Right renal pelvis (tissue), 4 donors: ENCODE results near the gene CD300E. TPM values are rescaled to one million over a fixed set of nuclear protein-coding genes. Genes with fewer than 3 reads are reported as not detected.
"Not testable (repeated sequence)": the region's sequence is repeated elsewhere in the genome, so short reads cannot be mapped to it uniquely, and the experiment has no call there.

Experiments
- DNase-seq, 4 donors: peaks; one replicate each; pipeline ENCODE4 v3.0.0-alpha.2; 2013; ENCODE audit warnings: low read depth in 4 of 4, low spot score in 3 of 4, missing footprints in 1 of 4
- polyA plus RNA-seq, 4 donors: library from polyadenylated mRNA; unstranded; fragments of 120-200 nt; gene quantifications; one replicate each; pipeline ENCODE4 v1.2.1, GENCODE V29; 2013; ENCODE audit not compliant: insufficient read length in 4 of 4

Gene CD300E
- polyA plus RNA-seq, 4 donors: 0.10 to 0.23 (median 0.22) TPM

DNA sequence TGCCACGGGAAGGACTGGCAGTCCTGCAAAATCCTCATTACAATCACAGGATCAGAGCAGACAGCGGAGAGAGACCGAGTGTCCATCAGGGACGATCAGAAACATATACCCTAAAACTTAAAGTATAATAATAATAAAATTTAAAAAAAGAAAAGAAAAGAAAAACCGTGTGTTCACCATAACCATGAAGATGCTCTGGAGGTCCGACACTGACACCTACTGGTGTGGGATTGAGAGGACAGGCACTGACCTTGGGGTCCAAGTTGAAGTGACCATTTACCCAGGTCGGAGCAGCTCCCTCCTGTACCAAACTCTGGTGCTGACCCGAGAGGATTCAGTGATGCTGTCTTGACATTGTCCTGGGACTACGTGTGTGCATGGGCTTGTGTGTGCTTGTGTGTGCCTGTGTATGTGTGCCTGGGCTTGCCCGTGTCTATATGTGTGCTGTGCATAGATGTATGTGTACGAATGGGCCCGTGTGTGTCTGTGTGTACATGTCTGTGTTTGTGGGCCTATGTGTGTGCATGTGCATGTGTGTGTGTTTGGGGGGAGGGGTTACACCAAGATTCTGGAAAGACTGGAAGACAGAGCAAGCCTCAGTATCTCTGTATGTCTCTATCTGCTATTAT, 21.5 kb downstream of the CD300E start:
- DNase-seq: no peak

DNA sequence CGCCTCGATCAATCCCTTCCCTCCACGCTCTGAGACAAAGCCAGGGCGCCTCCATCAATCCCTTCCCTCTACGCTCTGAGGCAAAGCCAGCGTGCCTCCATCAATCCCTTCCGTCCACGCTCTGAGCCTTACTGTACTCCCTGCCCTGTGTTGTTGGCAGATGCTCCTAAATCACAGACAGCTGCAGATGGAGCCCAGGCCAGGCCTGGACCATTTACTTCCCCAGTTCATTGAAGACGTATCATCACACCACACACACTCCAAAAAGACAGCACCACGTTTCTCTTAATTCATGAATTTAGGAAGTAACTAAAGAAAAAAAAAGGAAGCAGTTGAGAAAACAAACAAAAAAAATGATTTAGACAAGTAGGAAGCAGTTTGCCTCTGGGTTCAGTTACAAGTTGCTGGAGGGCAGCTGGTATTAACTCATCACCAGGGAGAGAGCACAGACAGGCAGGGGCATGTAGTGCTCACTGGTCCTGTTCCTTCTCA, 24.0 kb downstream of the CD300E start:
- DNase-seq: no peak

DNA sequence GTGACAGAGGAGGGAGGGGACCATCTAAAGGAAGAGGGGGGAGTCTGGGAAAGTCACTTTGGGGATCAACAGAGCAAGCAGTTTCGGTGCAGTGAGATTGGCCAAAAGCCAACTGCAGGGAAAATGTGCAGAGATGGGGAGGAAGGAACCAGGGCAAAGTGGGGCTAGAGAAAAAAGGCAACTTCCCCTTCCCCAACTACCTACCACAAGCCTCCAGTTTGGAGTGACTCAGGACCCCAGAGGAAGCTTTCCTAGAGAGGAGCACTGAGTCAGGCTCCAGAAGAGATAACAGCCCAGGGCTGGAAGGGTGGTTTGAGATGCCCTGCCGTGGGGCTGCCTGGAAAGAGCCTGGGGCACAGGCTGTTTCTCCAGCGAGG, 24.5 kb downstream of the CD300E start:
- DNase-seq: no peak

DNA sequence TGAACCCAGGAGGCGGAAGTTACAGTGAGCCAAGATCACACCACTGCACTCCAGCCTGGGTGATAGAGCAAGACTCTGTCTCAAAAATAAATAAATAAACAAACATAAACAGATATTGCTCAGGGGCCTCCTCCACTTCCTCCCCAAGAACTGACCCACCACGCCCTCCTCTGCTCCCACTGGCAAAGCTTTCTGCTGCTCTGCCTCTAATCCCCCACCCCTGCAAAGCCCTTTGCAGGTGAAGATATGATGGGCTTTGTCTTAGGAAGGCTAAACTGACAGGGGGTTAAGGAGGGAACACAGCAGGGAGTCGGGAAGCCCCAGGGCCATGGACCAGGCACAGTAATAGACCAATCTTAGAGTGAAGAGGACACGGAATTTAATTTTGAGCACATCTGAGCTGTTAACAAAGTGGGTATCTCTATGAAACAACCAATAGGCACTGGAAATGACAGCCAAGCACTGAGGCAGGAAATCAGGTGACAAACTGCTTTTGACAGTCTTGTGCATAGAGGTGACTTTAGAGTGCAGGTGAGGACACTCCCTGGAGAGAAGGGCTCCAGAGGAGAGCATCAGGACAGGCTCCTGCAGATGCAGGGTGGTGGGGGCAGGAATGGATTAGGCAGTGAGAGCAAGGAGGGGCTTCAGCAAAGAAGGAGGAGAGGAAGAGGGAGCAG, 25.1 kb downstream of the CD300E start:
- DNase-seq: no peak

DNA sequence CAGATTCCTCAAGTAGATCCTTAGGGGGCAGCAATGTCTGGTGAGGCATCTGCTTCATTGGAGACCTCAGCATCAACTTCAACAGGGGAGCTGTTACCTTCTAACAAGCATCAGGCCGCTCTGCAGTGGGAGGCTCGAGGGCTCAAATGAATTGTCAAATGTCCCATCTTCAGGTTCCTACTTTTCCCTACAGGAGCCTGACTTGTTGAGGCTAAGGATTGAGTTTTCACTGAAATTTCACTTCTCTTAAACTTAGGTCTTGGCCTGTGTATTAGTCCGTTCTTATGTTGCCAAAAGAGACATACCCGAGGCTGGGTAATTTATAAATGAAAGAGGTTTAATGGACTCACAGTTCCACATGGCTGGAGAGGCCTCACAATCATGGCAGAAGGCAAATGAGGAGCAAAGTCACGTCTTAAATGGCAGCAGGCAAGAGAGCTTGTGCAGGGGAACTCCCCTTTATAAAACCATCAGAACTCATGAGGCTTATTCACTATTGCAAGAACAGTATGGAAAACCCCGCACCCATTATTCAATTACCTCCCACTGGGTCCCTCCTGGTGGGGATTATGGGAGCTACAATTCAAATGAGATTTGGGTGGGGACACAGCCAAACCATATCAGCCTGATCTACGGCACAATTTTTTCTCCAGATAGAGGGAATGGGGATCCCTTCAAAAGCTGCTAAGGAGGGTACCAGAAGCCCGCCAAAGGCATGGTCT, 26.3 kb downstream of the CD300E start:
- DNase-seq: no peak

DNA sequence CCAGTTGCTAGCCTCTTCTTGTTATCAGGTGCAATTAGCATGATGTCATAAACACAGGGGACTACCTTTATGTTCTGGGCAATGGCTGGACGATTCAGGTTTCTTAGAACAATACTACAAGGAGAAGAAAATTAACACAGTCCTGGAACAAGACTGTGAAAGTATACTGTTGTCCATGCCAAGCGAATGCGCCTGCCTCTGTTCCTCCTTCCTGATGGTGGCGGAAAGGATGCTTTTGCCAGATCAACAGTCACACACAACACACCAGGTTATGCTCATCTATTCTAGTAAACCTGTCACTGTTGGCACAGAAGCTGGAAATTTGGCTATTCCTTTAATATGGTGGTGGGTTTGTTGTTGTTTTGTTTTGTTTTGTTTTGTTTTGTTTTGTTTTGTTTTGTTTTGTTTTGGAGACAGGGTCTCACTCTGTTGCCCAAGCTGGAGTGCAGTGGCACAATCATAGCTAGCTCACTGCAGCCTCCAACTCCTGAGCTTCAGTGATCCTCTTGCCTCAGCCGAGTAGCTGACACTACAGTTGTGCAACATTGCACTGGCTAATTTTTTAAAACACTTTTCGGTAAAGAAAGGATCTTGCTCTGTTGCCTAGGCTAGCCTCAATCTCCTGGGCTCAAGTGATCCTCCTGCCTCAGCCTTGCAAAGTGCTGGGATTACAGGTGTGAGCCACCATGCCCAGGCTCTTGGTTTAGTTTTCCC, 28.3 kb downstream of the CD300E start:
- DNase-seq: no peak

DNA sequence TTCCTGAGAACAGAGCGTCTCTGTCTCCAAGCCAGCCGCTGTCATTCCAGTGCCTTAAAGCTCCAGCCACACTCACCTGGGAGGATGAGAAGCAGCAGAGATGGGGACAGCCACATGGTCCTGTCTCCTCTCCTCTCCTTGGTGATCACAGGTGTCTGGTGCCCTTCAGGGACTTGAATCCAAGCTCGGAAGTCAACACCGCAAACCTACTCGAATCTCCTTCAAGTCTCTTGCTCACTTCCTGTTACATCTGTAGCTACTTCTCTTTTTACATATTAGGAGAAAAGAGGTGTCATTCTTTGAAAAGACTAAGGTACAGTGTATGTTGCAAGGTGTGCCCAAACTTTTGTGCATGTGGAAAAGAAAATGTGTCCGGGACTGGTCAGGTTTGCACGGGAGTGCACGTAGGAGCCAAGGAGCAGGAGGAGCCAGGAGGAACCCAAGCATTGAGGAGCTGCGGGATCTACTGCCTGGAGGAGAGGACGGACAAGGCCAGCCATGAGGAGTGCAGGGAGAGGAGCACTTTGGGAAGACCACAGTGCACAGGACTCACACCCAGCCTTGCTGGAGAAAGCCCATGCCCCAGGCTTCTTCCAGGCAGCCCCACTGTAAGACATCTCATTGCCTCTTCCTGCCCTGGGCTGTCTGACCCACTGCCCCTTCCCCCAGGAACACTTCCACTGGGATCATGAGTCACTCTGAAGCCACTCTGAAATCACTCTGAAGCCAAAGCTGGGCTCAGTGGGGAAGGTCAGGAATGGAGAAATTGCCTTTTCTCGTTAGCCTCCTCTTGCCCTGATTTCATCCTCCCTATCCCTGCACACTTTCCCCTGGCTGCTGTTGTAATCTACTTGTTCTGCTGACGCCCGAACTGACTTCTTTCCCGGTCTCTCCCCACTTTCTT, 31.2 kb downstream of the CD300E start, which contains the start of gene CD300LD:
TSS of gene CD300LD (minus strand) at position 197 of the 904 bp plus-strand sequence. CDS start at position 116, 81 bp downstream.
- DNase-seq: no peak

DNA sequence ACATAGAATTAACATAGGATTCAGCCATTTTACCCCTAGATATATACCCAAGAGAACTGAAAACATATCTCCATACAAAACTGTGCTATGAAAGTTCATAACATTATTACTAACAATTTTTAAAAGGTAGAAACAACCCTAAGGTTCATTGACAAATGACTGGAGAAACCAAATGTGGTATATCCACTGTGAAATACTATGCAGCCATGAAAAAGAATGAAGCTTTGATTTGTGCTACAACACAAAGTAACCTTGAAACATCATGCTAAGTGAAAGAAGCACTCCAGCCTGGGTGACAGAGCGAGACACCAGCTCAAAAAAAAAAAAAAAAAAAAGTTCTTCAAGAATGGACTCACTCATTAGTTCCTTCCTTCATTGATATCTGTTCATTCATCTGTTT, 32.0 kb downstream of the CD300E start:
- DNase-seq: no peak

DNA sequence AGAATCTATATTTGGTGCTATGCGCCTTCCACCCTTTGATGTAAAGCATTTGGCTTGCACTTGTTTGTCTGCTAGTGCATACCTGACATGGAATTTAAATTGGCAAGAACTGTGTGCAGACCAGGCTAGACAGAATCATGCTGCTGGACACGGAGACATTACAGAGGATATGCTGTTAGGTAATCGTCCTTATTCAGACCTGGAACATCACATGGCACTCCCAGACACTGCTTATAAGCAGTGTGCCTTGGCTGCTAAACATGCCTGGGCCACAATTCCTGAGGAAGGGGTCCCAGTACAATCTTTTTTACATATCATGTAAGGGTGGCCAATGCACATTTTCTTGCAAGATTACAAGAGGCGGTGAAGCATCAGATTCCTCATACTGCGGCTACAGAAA, 37.8 kb downstream of the CD300E start:
- no peak for DNase-seq

DNA sequence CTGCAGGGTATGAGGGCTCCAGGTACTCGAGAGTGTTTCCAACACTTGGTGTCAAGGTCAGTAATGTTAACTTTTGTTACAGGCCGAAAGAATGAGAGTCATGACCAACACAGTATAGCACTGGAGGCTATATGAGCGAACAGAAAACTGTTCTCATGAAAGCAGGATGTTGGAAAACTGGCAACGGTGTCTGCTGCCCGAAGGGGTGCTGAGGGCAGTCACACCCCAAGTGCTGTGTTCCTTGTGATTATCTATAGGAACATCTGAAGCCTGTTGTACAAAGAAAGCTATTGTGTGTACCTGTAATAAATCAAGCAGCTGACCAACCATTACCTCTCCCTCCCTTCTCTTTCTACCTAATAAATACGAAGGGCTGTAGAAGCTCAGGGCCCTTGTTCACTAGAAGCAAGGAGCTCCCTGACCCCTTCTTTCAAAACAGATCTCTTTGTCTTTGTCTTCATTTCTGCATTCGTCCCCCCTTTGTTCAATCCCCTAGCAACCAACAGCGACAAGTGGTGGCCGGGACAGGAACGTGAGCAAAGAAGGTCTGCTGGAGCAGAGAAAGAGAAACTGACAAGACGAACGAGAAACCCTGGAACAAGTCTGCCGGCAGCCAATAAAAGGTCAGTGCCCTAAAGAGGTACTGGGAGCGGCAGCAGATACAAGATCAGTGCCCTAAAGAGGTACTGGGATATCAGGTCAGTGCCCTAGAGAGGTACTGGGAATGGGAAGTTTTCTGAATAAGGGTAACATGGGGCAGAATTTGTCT, 39.1 kb downstream of the CD300E start:
- DNase-seq: no peak

DNA sequence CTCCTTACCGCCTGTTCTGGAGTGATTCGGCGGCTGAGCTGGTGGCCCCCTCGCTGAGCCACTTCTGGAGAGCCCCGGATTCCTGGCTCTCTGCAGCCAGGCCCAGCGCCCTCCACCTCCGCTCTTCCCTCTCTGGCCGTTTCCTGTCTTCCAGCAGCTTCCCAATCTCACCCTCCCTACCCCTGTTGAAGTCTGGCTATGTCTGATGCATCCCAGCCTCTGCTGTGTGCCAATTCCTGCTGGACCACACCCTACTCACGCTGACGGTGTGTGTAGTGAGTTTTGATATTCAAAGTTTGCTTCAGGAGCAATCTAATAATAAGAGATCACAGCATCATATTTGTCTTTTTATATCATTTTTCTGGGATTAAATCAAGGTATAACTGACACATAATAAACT, 40.9 kb downstream of the CD300E start:
- no peak for DNase-seq

DNA sequence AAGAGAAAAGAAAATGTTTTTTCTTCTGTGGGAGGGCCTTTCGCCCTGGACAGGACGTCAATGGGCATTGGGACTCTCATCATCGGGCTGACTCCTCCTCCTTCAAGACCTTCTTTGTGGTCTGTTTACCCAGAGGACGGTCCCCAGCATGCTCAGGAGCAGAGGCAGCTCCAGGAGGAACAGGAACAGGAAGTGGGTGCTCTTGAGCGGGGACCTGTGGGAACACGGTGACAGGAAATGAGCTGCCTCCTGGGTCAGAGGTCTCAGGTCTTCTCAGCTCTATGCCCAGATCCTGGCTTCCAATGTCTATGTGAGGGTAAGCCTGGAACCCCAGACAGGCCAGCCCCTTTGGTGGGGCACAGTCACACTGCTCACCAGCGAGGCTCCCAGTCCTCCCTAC, 43.6 kb downstream of the CD300E start:
- no peak for DNase-seq

DNA sequence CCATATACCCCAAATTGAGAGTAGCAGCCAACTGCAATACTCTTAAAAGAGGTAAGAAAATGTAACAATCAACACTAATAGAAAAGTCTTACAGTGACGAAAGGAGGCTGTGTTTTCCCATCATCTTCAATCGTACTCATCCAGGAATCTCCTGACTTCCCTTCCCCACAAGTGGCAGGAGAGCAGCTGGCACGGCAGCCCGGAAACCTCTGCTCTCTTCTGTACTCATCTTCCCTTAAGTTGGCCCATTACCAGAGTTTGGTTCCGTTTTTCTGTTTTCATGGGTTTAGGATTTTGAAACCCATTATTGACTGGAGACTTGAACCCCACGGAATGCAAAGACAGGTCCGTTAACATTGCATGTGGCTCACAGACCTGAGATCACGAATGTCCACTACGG, 44.6 kb downstream of the CD300E start:
- no peak for DNase-seq

DNA sequence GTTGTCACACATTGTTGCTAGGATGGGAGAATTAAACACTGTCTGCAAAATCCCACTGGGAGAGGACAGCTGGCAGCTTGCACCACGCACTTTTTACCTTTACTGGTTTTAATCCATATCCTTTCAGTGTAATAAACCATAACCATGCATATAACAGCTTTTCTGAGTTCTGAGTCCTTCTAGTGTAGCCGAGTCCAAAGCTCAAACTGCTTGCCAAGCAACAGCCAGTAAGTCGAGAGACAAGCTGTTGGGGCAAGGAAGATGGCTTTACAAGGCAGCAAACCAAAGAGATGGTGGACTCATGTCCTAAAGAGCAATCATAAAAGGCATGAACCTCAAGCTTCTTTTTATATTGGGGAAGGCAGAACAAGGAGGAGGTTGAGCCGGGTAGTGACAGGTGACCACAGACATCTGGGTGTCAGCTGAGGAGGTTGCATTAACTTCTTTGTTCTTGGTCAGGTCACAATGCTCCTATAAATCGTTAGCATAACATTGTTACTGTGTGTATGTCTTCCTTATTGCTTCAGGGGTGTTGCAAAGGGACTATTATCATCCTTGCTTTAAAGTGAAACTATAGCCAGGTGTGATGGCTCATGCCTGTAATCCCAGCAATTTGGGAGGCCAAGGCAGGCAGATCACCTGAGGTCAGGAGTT, 48.9 kb downstream of the CD300E start:
- DNase-seq: no peak

DNA sequence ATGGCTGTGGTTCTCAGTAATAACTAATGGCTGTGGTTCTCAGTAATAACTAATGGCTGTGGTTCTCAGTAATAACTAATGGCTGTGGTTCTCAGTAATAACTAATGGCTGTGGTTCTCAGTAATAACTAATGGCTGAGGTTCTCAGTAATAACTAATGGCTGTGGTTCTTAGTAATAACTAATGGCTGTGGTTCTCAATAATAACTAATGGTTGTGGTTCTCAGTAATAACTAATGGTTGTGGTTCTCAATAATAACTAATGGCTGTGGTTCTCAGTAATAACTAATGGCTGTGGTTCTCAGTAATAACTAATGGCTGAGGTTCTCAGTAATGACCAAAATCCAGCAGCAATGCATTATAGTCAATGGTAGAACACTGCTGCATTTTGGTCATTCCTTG, 49.9 kb downstream of the CD300E start:
- not testable (repeated sequence) for DNase-seq

DNA sequence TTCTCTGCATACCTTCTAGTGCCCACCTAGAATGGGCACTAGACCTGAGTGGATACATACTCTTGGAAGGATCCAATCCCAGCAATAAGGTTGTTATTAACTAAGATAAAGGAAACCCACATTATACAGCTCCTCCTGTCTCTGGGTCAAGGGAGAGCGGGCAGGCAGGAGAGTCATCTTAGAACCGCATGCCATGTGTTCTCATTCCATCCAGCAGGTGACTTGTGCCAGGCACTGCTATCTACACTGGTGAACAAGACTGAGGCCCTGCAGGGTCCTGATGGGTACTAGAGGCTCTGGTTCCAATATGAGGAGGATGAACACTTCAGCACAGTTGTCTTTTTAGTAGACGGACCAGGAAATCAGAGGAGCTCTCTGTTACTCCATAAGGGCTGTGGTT, 50.4 kb downstream of the CD300E start:
- DNase-seq: no peak

DNA sequence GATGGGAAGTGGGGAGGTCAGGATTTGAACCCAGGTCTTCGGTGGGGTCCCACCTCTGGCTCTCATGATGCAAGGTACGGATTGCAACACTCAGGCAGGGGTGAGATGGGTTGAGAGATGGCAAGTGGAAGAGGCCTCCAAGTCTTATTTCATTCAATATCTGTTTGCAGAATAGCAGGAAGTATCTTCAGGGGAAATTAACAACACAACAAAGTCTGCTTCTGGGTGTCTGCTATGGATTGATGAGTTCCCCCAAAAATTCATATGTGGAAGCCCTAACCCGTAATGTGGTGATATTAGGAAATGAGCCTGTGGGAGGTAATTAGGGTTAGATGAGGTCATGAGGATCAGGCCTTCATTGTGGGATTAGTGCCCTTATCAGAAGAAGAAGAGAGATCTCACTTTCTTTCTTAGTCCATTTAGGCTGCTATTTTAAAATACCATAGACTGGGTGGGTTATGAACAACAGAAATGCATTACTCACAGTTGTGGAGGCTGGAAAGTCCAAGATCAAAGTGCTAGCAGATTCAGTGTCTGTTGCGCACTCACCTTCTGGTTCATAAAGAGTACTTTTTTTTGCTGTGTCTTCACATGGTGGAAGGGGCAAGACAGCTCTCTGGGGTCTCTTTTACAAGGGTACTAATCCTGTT, 51.8 kb downstream of the CD300E start:
- DNase-seq: no peak
